ENCODE data around the gene C3orf62. TPM values are rescaled to one million over a fixed set of nuclear protein-coding genes. Genes with fewer than 3 reads are reported as not detected.

Gene C3orf62
- total RNA-seq, 1 experiment from 2014 or later, result 5.9 TPM

DNA sequence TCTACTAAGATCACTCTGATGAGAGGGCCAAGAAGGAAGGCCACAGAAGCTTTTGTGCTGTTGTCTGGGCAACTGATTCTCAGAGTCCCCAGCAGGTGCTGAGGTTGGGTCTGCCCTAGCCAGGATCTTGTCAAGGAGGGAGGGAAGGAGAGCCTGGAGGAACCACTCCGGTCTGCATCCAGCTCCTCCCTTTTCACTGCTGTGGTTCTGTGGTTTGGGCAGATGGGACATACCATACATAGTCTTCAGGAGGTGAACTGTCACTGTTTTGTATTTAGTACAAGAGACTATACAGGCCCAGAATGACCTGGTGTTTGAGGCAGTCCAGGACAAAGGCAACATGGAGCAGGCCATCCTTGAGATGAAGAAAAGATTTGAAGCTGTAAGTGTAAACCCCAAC is 21.9 kb downstream of the C3orf62 start:
- Histone ChIP-seq H3K79me2 (ENCODE audit: insufficient read depth, low read length) (no peaks in the 10 kb centered on the region), H3K9me3 (ENCODE audit: control insufficient read depth in 1 of 2, insufficient read depth in 1 of 2, low read depth in 1 of 2, low read length in 2 of 2) (no peaks in the 10 kb centered on the region), H2AFZ (ENCODE audit: low read depth, low read length, poor library complexity, severe bottlenecking) (no peak overlapping the region), H4K20me1 (ENCODE audit: insufficient read depth) (no peaks in the 10 kb centered on the region), H3K9me2 (ENCODE audit: insufficient read depth) (no peaks in the 10 kb centered on the region), H3K27ac (ENCODE audit: low read depth, low read length) (no peak overlapping the region), H3K9ac (ENCODE audit: low read length) (no peak overlapping the region), H3K4me1 (ENCODE audit: control insufficient read depth in 1 of 2, insufficient read depth in 2 of 2, low read length in 2 of 2) (peaks cover 25 to 33% of the 10 kb centered on the region in 2 experiments), H3K27me3 (ENCODE audit: insufficient read depth, low read length) (no peaks in the 10 kb centered on the region), H3K4me3 (replicated peaks in 1 of 2; ENCODE audit: low read depth in 1 of 2, low read length in 2 of 2) (no peak overlapping the region), H3K4me2 (ENCODE audit: low read length) (peak overlapping the region; percentile 47; the same call in 1 of the 2 replicates), H3K36me3 (ENCODE audit: control insufficient read depth in 1 of 2, insufficient read depth in 2 of 2, low read length in 2 of 2) (no peaks in the 10 kb centered on the region)
- intact Hi-C loops (cut with micrococcal nuclease), result no loop called here
- POLR2A ChIA-PET, result no interaction called here
- ATAC-seq (peak; percentile 53), DNase-seq (ENCODE audit: low read depth, low spot score) (no peak)
- RAD21 ChIA-PET (ENCODE audit: low non-redundant PET in 1 of 2, low total read pairs in 2 of 2, uncharacterized antibody in 2 of 2, unreplicated experiment in 2 of 2), result no interaction called here
- BruUV-seq (replicated peaks), result no TSS peak
- TF ChIP-seq SP1 (IDR thresholded peaks at IDR 0.05; ENCODE audit: low read depth) (no peak), ZFX (IDR thresholded peaks at IDR 0.05) (no peak), CEBPB (IDR thresholded peaks at IDR 0.05; ENCODE audit: low read depth) (no peak), CTCF (IDR thresholded peaks at IDR 0.05 in 2 of 3, conservative IDR thresholded peaks at IDR 0.05 in 1 of 3; ENCODE audit: borderline replicate concordance in 1 of 3, insufficient read depth in 1 of 3, low read depth in 2 of 3, low read length in 2 of 3) (no peak), MAX (IDR thresholded peaks at IDR 0.05) (no peak), EZH2phosphoT487 (IDR thresholded peaks at IDR 0.05; ENCODE audit: borderline replicate concordance) (no peak), RAD21 (IDR thresholded peaks at IDR 0.05; ENCODE audit: low read depth) (no peak), TCF7L2 (IDR thresholded peaks at IDR 0.05; ENCODE audit: borderline replicate concordance, extremely low read depth, insufficient read depth, insufficient read length) (no peak), YY1 (IDR thresholded peaks at IDR 0.05; ENCODE audit: extremely low read depth, insufficient replicate concordance, low read depth, low read length) (no peak)
- TF ChIP-seq, protein P1, sequence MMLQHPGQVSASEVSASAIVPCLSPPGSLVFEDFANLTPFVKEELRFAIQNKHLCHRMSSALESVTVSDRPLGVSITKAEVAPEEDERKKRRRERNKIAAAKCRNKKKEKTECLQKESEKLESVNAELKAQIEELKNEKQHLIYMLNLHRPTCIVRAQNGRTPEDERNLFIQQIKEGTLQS (IDR thresholded peaks at IDR 0.05), result no peak
- CTCF ChIA-PET, result no interaction called here
